Sciatic nerve (tissue), 2 donors: ENCODE data around the gene ITSN1. TPM values are rescaled to one million over a fixed set of nuclear protein-coding genes. Genes with fewer than 3 reads are reported as not detected.

Experiments
- ATAC-seq: fragments of 200-7000 bp; cut with Tn5 transposase; one replicate; pipeline ENCODE4 v1.9.1; 2020; ENCODE audit warnings: mild to moderate bottlenecking, moderate library complexity
- DNase-seq: peaks from one replicate; pipeline ENCODE4 v3.0.0-alpha.2; 2020; ENCODE audit warnings: low spot score
- intact Hi-C: fragments of 100-400 bp; cut with DNase I; formaldehyde crosslinking; loops from one replicate; pipeline ENCODE4 v1.14.2; 2022
- total RNA-seq: library from RNA; stranded (reverse); fragmentation: NEBNext Ultra II Directional; extraction: Animal tissue kit (Norgen Biotek cat#: 25700); gene quantifications from one replicate; pipeline ENCODE4 v1.2.1, GENCODE V29; 2021
- donor health status: DM: no; HTN: no; CAD: no.
- donor health status: DM: no; HTN: no; CAD: no.

The ITSN1 gene
- total RNA-seq, 1 donor from 2014 or later, result 88.8 TPM

GRCh38 chr21:33648555-33648954 lies 6.3 kb downstream of the ITSN1 start:
- no peak for DNase-seq
- no peak for ATAC-seq
- intact Hi-C loops, result no loop called here

- intact Hi-C loops, result no loop called here
- ATAC-seq, result no peak
- DNase-seq, result no peak
These were observed 7.9 kb downstream of the ITSN1 start for GRCh38 chr21:33650230-33650629.

GRCh38 chr21:33650929-33651509 lies 8.7 kb downstream of the ITSN1 start:
- DNase-seq, result no peak
- ATAC-seq, result no peak
- intact Hi-C loops, result no loop called here

GRCh38 chr21:33651965-33652680 lies 9.8 kb downstream of the ITSN1 start:
- ATAC-seq, result no peak
- no peak for DNase-seq
- intact Hi-C loops, result no loop called here

GRCh38 chr21:33654412-33654811 lies 12.1 kb downstream of the ITSN1 start:
- intact Hi-C loops, result no loop called here
- ATAC-seq, result no peak
- no peak for DNase-seq

GRCh38 chr21:33655588-33656221 lies 13.4 kb downstream of the ITSN1 start:
- no peak for DNase-seq
- intact Hi-C loops, result no loop called here
- ATAC-seq, result no peak

GRCh38 chr21:33657124-33657820 lies 15.0 kb downstream of the ITSN1 start:
- DNase-seq (no peak), ATAC-seq (peak; percentile 55)
- intact Hi-C loops, result no loop called here

GRCh38 chr21:33658919-33659567 lies 16.7 kb downstream of the ITSN1 start:
- DNase-seq, result no peak
- intact Hi-C loops, result no loop called here
- no peak for ATAC-seq

- intact Hi-C loops, result no loop called here
- ATAC-seq (no peak), DNase-seq (no peak)
These were observed 17.3 kb downstream of the ITSN1 start for GRCh38 chr21:33659568-33659949.

GRCh38 chr21:33660406-33660805 lies 18.1 kb downstream of the ITSN1 start:
- ATAC-seq, result peak; percentile 58
- DNase-seq, result no peak
- intact Hi-C loops, result no loop called here

- intact Hi-C loops, result no loop called here
- ATAC-seq, result no peak
- no peak for DNase-seq
These were observed 18.8 kb downstream of the ITSN1 start for GRCh38 chr21:33661146-33661545.

GRCh38 chr21:33662046-33662445 lies 19.7 kb downstream of the ITSN1 start:
- ATAC-seq (no peak), DNase-seq (no peak)
- intact Hi-C loops, result no loop called here

- ATAC-seq (no peak), DNase-seq (no peak)
- intact Hi-C loops, result no loop called here
These were observed 20.9 kb downstream of the ITSN1 start for GRCh38 chr21:33663241-33663640.

GRCh38 chr21:33664135-33664534 lies 21.8 kb downstream of the ITSN1 start:
- DNase-seq, result no peak
- intact Hi-C loops, result no loop called here
- ATAC-seq, result no peak

- intact Hi-C loops, result no loop called here
- no peak for ATAC-seq
- DNase-seq, result no peak
These were observed 23.9 kb downstream of the ITSN1 start for GRCh38 chr21:33666153-33666552.

GRCh38 chr21:33667636-33668035 lies 25.3 kb downstream of the ITSN1 start:
- ATAC-seq (no peak), DNase-seq (no peak)
- intact Hi-C loops, result no loop called here

- intact Hi-C loops, result no loop called here
- DNase-seq (no peak), ATAC-seq (peak; percentile 66)
These were observed 25.9 kb downstream of the ITSN1 start for GRCh38 chr21:33668180-33668579.

- no peak for DNase-seq
- intact Hi-C loops, result no loop called here
- ATAC-seq, result no peak
These were observed 26.3 kb downstream of the ITSN1 start for GRCh38 chr21:33668620-33669019.
